Epithelial cell of esophagus (primary cell): ENCODE measurements around the gene FSCN2.

Experiments used
- DNase-seq: peaks from one replicate; pipeline ENCODE4 v3.0.0; 2010; ENCODE audit warnings: low read depth
- H3K4me3 ChIP-seq: 2 replicates; pipeline ENCODE4 v1.5.1; 2011; ENCODE audit warnings: mild to moderate bottlenecking, low read length, control low read depth
- CTCF ChIP-seq: IDR thresholded peaks from 2 replicates; pipeline ENCODE4 v1.5.1; 2011; ENCODE audit warnings: low read depth, mild to moderate bottlenecking, low read length, control low read depth, inconsistent platforms; ENCODE audit not compliant: insufficient read depth; ENCODE audit errors: missing control alignments

FSCN2 gene

GRCh38 chr17:81543756-81544155 lies 15.6 kb downstream of the FSCN2 start:
- no peak overlapping the region for H3K4me3 ChIP-seq
- DNase-seq: no peak
- TF ChIP-seq CTCF: no peak

- H3K4me3 ChIP-seq: no peak overlapping the region
- no peak for DNase-seq
- no peak for TF ChIP-seq CTCF
These were observed 16.3 kb downstream of the FSCN2 start for GRCh38 chr17:81544281-81544974.

- H3K4me3 ChIP-seq: no peak overlapping the region
- DNase-seq: no peak
- TF ChIP-seq CTCF: no peak
These were observed 17.2 kb downstream of the FSCN2 start for GRCh38 chr17:81545160-81545949.

- TF ChIP-seq CTCF: no peak
- DNase-seq: no peak
- H3K4me3 ChIP-seq: no peak overlapping the region
These were observed 18.9 kb downstream of the FSCN2 start for GRCh38 chr17:81546906-81547613.

GRCh38 chr17:81547614-81547982 lies 19.4 kb downstream of the FSCN2 start:
- TF ChIP-seq CTCF: no peak
- H3K4me3 ChIP-seq: no peak overlapping the region
- DNase-seq: no peak

- DNase-seq: no peak
- no peak for TF ChIP-seq CTCF
- no peak overlapping the region for H3K4me3 ChIP-seq
These were observed 20.9 kb downstream of the FSCN2 start for GRCh38 chr17:81549031-81549557.
